Glomerular endothelial cell (primary cell): ENCODE data around the gene LNX2. TPM values are rescaled to one million over a fixed set of nuclear protein-coding genes. Genes with fewer than 3 reads are reported as not detected.

Source experiments
- DNase-seq: peaks from one replicate; pipeline ENCODE4 v3.0.0-alpha.2; 2011; ENCODE audit warnings: low read depth, low spot score; ENCODE audit errors: extremely low read depth
- total RNA-seq: library from RNA; depleted of rRNA; stranded (reverse); fragments of >200 nt; gene quantifications from 2 replicates; pipeline ENCODE4 v1.2.3, GENCODE V29; 2015

Gene LNX2
- 6.6 and 9.6 TPM in 2 replicates for total RNA-seq

DNA sequence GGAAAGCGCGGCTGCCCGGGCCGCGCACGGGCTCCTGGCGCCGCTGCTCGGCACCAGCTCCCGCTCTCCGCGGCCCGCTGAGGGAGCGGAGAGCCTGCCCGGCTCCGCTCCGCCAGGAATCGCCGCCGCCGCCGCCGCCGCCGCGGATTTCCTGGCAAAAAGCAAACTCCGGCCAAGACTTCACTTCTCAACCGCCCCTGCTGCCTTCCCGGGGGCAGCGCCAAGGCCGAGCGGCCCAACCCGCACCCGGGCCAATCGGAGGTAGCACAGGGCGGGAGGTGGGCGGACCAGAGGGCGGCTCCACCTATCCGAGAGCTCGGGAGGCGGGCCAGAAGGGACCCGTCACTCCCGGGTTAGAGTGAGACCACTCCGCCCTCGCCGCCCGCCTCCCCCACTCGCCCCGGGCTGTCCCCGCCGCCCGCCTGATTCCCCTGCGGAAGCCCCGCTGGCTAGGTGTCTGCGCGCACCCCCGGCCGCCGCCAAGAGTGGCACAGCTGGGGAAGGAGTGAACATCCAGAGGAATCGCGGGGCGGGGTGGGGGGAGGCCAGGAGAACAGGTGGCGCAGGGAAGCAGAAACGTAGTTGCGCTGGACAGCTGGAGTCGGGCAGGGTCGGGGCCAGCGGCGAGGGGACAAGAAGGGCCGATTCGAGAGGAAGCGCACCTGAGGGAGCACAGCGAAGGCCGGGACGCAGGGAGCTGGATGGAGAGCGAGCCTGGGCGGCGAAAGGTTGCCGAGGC is at the start of gene LNX2:
Gene LNX2, minus strand, starts transcription at position 153 of the 739 bp plus-strand sequence. CDS start 38,826 bp downstream, outside the sequence.
- DNase-seq: no peak

GRCh38 chr13:27667946-27668345 is 47.6 kb upstream of the LNX2 start:
- DNase-seq: no peak

DNA sequence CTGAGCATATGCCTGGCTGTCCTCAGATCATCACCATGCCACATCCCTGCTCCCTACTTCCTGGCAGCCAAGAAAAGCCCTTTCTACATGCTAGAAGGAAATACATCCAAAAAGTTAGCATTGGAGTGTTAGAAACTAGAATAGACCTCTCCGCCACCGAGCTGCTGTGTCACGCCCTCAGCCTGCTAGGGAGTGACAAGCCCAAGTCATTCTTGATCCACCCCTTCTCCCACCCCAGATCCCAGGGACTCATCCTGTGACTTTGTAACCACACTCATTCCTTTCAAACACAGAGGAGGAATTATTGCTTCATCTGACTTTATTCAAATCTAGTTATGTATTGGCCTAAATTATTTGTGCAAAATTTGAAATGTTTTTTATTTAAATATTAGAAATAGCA is 46.6 kb upstream of the LNX2 start:
- DNase-seq: no peak

- no peak for DNase-seq
These were observed 45.4 kb upstream of the LNX2 start for GRCh38 chr13:27665761-27666160.

- no peak for DNase-seq
These were observed 45.0 kb upstream of the LNX2 start for GRCh38 chr13:27665333-27665732.

DNA sequence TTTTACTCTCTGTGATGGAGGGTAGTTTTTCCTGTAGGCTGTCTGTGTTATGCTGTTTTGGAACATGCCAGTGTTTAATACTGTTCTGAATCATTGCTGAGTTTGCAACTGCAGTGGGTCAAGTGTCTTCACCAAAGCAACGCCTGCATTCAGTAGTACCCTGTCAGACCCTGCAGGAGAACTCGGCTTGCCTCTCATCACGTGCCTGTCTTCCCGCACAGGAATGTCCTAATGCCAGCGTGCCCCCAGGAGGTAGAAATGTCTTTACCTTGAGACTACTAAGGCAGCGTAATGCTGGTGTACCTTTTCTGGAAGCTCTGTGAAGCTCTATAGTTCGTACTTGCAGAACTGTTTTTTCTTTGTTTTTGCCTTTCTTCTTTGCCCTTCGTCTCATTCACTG is 43.6 kb upstream of the LNX2 start:
- DNase-seq: no peak

- DNase-seq: no peak
These were observed 42.6 kb upstream of the LNX2 start for GRCh38 chr13:27662738-27663470.

DNA sequence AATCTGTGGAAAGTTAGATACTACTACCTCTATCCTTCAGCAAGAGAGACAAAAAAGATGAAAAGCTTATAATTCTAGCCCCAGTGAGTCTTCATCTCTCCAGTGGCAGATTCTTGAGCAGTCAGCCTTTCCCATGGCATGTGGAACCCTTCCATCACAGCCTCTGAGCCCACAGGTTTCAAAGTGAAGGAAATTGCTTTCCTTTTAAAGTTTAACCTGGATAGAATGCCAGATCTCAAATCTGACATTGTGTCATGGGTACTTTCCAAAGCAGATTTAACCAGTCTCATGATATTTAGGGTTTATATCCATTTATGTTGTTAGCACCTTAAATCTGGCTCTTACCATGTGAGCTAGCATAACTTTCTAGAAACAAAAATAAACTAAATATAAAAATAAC is 40.7 kb upstream of the LNX2 start:
- DNase-seq: no peak

DNA sequence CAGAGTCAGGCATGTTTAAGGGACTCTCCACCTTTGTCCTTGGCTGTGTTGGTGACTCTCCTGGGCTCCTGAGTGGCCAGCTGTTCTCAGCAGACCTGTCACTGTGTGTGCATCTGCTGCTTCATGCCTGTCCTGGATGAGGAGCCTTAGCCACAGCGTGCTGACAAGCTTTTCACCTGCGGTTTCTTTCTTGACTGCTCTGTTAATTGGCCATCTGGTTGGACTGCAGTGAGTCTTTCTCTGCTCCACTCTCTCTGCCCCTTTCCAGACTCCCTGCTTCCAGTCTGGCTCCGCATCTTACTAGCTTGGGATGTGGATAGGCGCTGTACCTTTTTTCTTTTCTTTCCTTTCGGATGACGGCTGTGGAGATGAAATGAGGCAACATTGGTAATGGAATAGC is 40.2 kb upstream of the LNX2 start:
- DNase-seq: no peak

- no peak for DNase-seq
These were observed 39.0 kb upstream of the LNX2 start for GRCh38 chr13:27659145-27659865.

DNA sequence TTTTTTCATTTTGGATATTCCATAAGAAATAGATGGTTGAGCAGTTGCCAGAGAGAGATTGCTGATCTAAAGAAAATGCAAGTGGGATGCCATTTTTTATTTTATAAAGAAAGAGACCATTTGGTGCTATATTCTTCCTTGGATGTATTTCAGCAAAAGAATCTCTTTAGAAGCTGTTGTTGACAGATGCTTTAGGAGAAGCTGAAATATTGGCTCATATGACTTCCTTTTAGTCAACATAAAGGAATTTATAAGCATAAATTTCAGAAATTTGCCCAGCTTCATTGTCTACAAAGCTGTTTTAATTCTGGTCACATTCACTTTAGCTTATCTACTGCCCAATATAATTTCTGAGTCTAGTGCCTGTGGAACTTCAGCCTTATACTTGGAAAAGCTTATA is 38.2 kb upstream of the LNX2 start:
- DNase-seq: no peak

DNA sequence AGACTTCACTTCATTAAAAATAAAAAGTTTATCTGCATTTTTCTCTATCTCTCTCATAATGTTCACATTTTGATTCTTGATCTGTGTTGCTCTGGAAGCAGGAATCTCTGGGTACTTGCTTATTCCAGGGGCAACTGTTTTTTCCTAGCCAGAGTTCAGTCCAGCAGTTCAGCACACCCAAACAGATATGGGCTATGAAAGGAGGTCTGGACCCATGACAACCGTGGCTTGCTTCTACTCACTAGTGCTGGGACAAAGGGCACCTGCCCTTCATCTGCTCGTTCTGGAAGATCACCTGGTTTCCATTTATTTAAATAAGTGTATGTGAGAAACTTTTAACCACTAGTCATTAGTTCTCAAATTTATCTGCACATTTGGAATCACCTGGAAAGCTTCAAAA is 37.4 kb upstream of the LNX2 start:
- DNase-seq: no peak

DNA sequence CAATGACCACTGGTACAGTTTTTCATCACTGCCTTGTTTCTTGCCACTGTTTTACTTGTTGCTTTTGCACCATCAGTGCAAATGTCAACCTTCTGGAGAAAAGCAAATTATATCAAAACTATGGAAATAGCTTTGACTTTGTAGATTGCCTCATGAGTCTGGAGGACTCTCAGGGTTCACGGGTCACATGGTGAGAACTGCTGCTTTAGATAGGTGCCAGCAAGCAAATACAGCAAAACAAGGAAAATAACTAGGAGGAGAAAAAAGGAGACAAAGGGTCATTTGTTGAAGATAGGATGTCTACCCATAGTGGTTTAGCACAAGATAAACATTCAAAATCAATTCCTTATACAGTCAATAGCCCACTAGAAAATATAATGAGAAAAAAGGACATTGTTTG is 34.5 kb upstream of the LNX2 start:
- no peak for DNase-seq

- no peak for DNase-seq
These were observed 33.7 kb upstream of the LNX2 start for GRCh38 chr13:27654059-27654458.

DNA sequence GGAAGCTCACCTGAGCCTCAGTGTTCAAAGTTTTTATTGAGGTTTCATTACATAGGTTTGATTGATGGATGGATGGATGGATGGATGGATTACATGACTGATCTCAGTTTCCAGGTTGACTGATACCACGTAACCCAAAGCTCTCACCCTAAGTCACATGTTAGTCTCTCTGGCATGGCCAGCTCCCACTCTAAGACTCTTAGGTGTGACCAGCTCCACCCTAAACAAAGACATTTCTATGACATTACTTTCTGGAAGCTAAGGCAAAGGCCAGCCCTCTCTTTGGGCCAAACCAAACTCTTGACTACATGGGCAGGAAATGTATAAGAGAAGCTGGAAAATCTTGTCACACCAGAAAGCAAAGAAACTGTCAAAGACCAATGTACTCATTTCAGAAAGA is 30.0 kb upstream of the LNX2 start:
- DNase-seq: no peak

- DNase-seq: no peak
These were observed 24.0 kb upstream of the LNX2 start for GRCh38 chr13:27644302-27644701.

DNA sequence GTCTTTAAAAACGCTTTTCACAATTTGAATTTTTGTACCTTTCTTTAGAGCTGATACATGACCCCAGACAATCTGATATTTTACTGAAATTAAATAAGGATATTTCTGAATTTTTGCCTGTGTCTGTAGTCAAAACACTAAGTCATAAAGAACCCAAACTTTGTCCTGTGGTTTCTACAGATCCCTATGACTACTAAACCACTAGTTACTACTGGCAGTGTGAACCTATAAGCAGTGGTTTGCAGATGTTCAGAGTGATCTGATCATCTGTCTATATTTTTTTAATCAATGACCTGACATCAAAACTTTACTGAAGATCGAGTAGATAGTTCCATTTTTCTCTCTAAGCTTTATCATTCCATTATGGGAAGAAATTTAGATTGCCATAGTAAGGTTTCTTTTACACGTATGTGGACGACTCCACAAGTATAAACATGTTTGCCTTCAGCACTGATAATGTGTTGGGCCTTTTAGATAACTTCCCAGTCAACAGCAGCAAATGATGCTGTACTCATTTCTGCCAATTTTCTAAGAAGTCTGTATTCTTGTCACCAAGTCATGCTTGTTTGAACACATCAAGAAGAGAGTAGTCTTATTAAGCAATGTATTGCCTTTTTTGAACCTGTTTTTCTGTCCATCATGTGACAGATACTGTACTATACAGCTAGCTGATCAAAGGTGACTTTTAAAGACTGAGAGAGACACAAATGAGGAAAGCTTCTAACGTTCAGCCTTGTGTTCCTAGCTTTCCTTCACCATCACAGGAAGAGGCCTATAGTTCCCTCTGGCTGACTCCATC is 23.2 kb upstream of the LNX2 start:
- no peak for DNase-seq

GRCh38 chr13:27641711-27642502 is 21.6 kb upstream of the LNX2 start:
- DNase-seq: no peak

DNA sequence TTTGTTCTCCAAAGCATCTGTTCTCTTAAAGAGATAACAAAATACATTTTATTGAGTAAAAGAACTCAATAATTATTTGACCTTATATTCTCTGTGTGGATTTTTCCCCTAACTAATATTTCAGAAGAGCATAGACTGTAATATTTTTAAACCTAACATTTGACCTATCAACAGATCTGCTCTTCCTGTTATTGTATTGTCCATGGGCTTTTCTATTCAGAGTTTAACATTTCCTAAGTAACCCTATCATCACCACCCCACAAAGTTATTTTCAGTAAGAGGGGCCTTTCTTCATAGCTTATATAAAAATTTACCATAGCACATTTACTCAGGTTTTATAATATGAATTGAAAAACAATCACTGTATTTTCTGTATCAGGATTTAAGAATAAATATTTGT is 18.9 kb upstream of the LNX2 start:
- no peak for DNase-seq

GRCh38 chr13:27638521-27638920 is 18.2 kb upstream of the LNX2 start:
- DNase-seq: no peak
